GM12878 (cell line): Measurements from ENCODE around the gene SNPH. TPM values are rescaled to one million over a fixed set of nuclear protein-coding genes. Genes with fewer than 3 reads are reported as not detected.

ENCODE experiments used
- ATAC-seq: fragments of 200-7000 bp; cut with Tn5 transposase; 3 replicates; pipeline ENCODE4 v1.9.1; 2020; ENCODE audit warnings: mild to moderate bottlenecking, moderate library complexity
- BruUV-seq: library from RNA; stranded (reverse); fragments of 400-500 nt; replicated peaks from 2 replicates; lab custom pipeline; 2021; lab: Mats Ljungman, UMichigan
- CTCF ChIA-PET: fragments of 300-600 bp; sonication (Branson Sonifier 250); formaldehyde crosslinking; extraction: SDS; loops from one replicate; lab custom pipeline; 2021; ENCODE audit warnings: inconsistent platforms; lab: Yijun Ruan, JAX
- POLR2A ChIA-PET: fragments of 350-600 bp; formaldehyde crosslinking; extraction: SDS; loops from one replicate; lab custom pipeline; 2021; ENCODE audit warnings: inconsistent platforms; lab: Charles Lee
- RAD21 ChIA-PET: fragments of 300-600 bp; sonication (Branson Sonifier 250); formaldehyde crosslinking; loops from one replicate; lab custom pipeline; 2023; ENCODE audit warnings: antibody characterized with exemption; ENCODE audit not compliant: unreplicated experiment; lab: Charles Lee
- SMC1A ChIA-PET: fragments of 300-600 bp; sonication (Branson Sonifier 250); formaldehyde crosslinking; loops from one replicate; lab custom pipeline; 2023; ENCODE audit not compliant: unreplicated experiment, uncharacterized antibody; lab: Charles Lee
- DNase-seq: peaks from one replicate; pipeline ENCODE4 v3.0.0-alpha.2; 2011; ENCODE audit warnings: low read depth, low spot score
- FAIRE-seq: peaks from 3 replicates; lab custom pipeline; 2011; peaks lifted over from hg19 to GRCh38; lab: Jason Lieb, UNC
- H2AFZ ChIP-seq: 2 replicates; pipeline ENCODE4 v1.6.0; 2011; ENCODE audit warnings: low read depth, low read length, control low read depth; ENCODE audit not compliant: control insufficient read depth
- H3K27ac ChIP-seq: 2 replicates; pipeline ENCODE4 v1.5.1; 2011; ENCODE audit warnings: control low read depth; ENCODE audit not compliant: control insufficient read depth, insufficient read depth
- H3K27me3 ChIP-seq, 2 experiments: replicated peaks in 1 of 2; 2 replicates each; pipeline versions ENCODE4 v1.6.0 to v1.6.1; 2011; ENCODE audit warnings: low read length in 1 of 2; ENCODE audit not compliant: control insufficient read depth in 2 of 2, insufficient read depth in 2 of 2
- H3K36me3 ChIP-seq, 2 experiments: 2 replicates each; pipeline ENCODE4 v1.5.1; 2011; ENCODE audit warnings: low read length in 1 of 2; ENCODE audit not compliant: control insufficient read depth in 2 of 2, insufficient read depth in 2 of 2
- H3K4me1 ChIP-seq: 2 replicates; pipeline ENCODE4 v1.6.1; 2011; ENCODE audit warnings: mild to moderate bottlenecking, low read length, moderate library complexity, mixed read lengths; ENCODE audit not compliant: control insufficient read depth, insufficient read depth
- H3K4me2 ChIP-seq: 2 replicates; pipeline ENCODE4 v1.6.0; 2011; ENCODE audit warnings: control low read depth; ENCODE audit not compliant: control insufficient read depth, insufficient read depth
- H3K4me3 ChIP-seq: fragments of 200-600 bp; sonication (generic); 2 replicates; pipeline ENCODE4 v1.5.1; 2016
- H3K79me2 ChIP-seq: 2 replicates; pipeline ENCODE4 v1.6.0; 2011; ENCODE audit warnings: low read length; ENCODE audit not compliant: control insufficient read depth, insufficient read depth
- H3K9ac ChIP-seq: 2 replicates; pipeline ENCODE4 v1.8.0; 2011; ENCODE audit warnings: low read length, control low read depth, mixed read lengths; ENCODE audit not compliant: control insufficient read depth, insufficient read depth
- H3K9me3 ChIP-seq: replicated peaks from 3 replicates; pipeline ENCODE4 v1.5.1; 2011; ENCODE audit warnings: mild to moderate bottlenecking, low read length; ENCODE audit not compliant: control insufficient read depth, insufficient read depth
- H4K20me1 ChIP-seq: 2 replicates; pipeline ENCODE4 v1.6.0; 2011; ENCODE audit not compliant: control insufficient read depth, insufficient read depth
- BRCA1 ChIP-seq: IDR thresholded peaks from 2 replicates; pipeline ENCODE4 v1.6.1; 2011; ENCODE audit warnings: low read depth, low read length, improper control_type of control experiment
- ETV6 ChIP-seq, 2 experiments: fragments of 450-650 bp in 1 of 2; IDR thresholded peaks in 1 of 2; conservative IDR thresholded peaks in 1 of 2; 2 replicates each; pipeline ENCODE4 v1.6.1; 2014; ENCODE audit warnings: antibody characterized with exemption in 1 of 2, borderline replicate concordance in 1 of 2, low read depth in 1 of 2, mild to moderate bottlenecking in 1 of 2, moderate library complexity in 1 of 2
- MEF2B ChIP-seq: fragments of 450-650 bp; IDR thresholded peaks from 2 replicates; pipeline ENCODE4 v1.6.1; 2018; ENCODE audit warnings: mild to moderate bottlenecking, moderate library complexity; ENCODE audit not compliant: partially characterized antibody, poor library complexity, severe bottlenecking
- RB1 ChIP-seq: fragments of 450-650 bp; formaldehyde crosslinking; IDR thresholded peaks from 2 replicates; pipeline ENCODE4 v1.6.1; 2017; ENCODE audit warnings: mild to moderate bottlenecking, borderline replicate concordance
- SREBF2 ChIP-seq: IDR thresholded peaks from 2 replicates; pipeline ENCODE4 v1.6.1; 2012; ENCODE audit warnings: mild to moderate bottlenecking, low read length
- TBL1XR1 ChIP-seq: IDR thresholded peaks from 2 replicates; pipeline ENCODE4 v1.6.1; 2012; ENCODE audit warnings: low read depth, low read length, improper control_type of control experiment
- ZNF24 ChIP-seq: fragments of 450-650 bp; IDR thresholded peaks from 2 replicates; pipeline ENCODE4 v1.6.1; 2017; ENCODE audit warnings: antibody characterized with exemption, mild to moderate bottlenecking
- WGBS: methylation state at CpG from one replicate; pipeline ENCODE4 v1.1.6; 2016; ENCODE audit warnings: low lambda C conversion rate; ENCODE audit not compliant: insufficient replicate concordance, insufficient coverage; ENCODE audit errors: missing lambda C conversion rate; 5-methylcytosine and 5-hydroxymethylcytosine counted together
- in situ Hi-C: fragments of 300-500 bp; cut with MboI; formaldehyde crosslinking; loops from 9 replicates; pipeline ENCODE4 v1.14.3; 2018; ENCODE audit warnings: mixed read lengths
- intact Hi-C: fragments of 100-400 bp; cut with micrococcal nuclease; formaldehyde crosslinking; loops from one replicate; pipeline ENCODE4 v1.14.2; 2022; ENCODE audit not compliant: unreplicated experiment
- polyA plus RNA-seq, 11 experiments: library from polyadenylated mRNA; depleted of rRNA in 4 of 11; unstranded in 6 of 11; stranded (reverse) in 5 of 11; fragments of >200 nt; fragmentation: Nextera tagmentation in 4 of 11; fragmentation: Illumina TruSeq in 1 of 11; extraction: Ambion mirVana in 4 of 11; extraction: Trizol in 1 of 11; gene quantifications; 1 replicate in 1 of 11; 2 replicates in 10 of 11; pipeline versions ENCODE4 v1.2.1 to v1.2.3, GENCODE V29; 2011 to 2016; ENCODE audit warnings: inconsistent platforms in 2 of 11, missing spikeins in 2 of 11, low read depth in 1 of 11
- total RNA-seq, 4 experiments: library from RNA; depleted of rRNA in 3 of 4; stranded (reverse); fragments of >200 nt in 3 of 4; fragmentation: Illumina TruSeq in 1 of 4; extraction: Trizol in 1 of 4; gene quantifications; 2 replicates each; pipeline versions ENCODE4 v1.2.1 to v1.2.3, GENCODE V29; 2013 to 2021
- TF ChIP-seq, protein P1 (sequence below): fragments of 450-650 bp; IDR thresholded peaks from 2 replicates; pipeline ENCODE4 v1.6.1; 2017; ENCODE audit warnings: antibody characterized with exemption, mild to moderate bottlenecking, moderate library complexity
- TF ChIP-seq, protein P2 (sequence below): fragments of 450-650 bp; IDR thresholded peaks from 2 replicates; pipeline ENCODE4 v1.6.1; 2017; ENCODE audit warnings: mild to moderate bottlenecking, low read depth, inconsistent platforms; ENCODE audit not compliant: poor library complexity, severe bottlenecking
- TF ChIP-seq, protein P3 (sequence below): fragments of 450-650 bp; IDR thresholded peaks from 2 replicates; pipeline ENCODE4 v1.6.1; 2017; ENCODE audit warnings: mild to moderate bottlenecking, moderate library complexity

The SNPH gene
- total and polyA plus RNA-seq, 10 of the 15 experiments (the other 5 are each of a cell fraction or from before 2014, with no cell fraction given): 0.02 to 0.45 (median 0.34) TPM; not detected in 2

DNA sequence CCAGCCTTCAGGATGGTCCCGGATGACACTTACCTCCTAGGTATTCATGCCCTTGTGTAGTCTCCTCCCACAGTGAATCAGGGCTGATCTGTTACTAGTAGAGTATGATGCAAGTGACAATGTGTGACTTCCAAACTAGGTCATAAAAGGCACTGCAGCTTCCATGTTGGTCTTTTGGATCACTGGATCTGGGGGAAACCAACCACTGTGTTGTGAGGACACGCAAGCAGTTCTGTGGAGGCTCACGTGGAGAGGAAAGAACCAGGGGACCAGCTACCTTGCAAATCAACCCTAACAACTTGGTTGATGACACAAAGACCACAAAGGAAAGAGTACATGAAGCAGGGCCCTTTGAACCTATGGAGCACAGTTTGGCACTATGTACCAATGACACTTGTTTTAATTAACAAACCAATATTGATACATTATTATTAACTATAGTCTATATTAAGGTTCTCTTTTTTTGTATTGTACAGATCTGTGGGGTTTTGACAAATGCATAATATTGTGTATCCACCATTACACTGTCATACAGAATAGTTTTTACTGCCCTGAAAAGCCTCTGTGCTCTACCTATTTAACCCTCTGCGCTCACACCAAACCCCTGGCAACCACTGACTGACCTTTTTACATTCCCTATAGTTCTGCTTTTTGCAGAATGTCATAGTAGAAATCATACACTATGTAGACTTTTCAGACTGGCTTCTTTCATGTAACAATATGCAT, 79.1 kb downstream of the SNPH start:
- Histone ChIP-seq H3K4me3 (no peak overlapping the region), H3K9ac (no peak overlapping the region), H3K36me3 (no peaks in the 10 kb centered on the region; a peak in 1 of 4 replicates), H4K20me1 (no peaks in the 10 kb centered on the region; the same call in 1 of the 2 replicates), H3K4me1 (no peaks in the 10 kb centered on the region), H2AFZ (no peak overlapping the region), H3K27me3 (no peaks in the 10 kb centered on the region), H3K4me2 (no peak overlapping the region), H3K9me3 (no peaks in the 10 kb centered on the region; the same call in 2 of the 3 replicates), H3K27ac (no peak overlapping the region), H3K79me2 (no peaks in the 10 kb centered on the region)
- TF ChIP-seq, protein P1, sequence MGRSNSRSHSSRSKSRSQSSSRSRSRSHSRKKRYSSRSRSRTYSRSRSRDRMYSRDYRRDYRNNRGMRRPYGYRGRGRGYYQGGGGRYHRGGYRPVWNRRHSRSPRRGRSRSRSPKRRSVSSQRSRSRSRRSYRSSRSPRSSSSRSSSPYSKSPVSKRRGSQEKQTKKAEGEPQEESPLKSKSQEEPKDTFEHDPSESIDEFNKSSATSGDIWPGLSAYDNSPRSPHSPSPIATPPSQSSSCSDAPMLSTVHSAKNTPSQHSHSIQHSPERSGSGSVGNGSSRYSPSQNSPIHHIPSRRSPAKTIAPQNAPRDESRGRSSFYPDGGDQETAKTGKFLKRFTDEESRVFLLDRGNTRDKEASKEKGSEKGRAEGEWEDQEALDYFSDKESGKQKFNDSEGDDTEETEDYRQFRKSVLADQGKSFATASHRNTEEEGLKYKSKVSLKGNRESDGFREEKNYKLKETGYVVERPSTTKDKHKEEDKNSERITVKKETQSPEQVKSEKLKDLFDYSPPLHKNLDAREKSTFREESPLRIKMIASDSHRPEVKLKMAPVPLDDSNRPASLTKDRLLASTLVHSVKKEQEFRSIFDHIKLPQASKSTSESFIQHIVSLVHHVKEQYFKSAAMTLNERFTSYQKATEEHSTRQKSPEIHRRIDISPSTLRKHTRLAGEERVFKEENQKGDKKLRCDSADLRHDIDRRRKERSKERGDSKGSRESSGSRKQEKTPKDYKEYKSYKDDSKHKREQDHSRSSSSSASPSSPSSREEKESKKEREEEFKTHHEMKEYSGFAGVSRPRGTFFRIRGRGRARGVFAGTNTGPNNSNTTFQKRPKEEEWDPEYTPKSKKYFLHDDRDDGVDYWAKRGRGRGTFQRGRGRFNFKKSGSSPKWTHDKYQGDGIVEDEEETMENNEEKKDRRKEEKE: no peak
- TF ChIP-seq SREBF2 (no peak), ETV6 (conservative IDR thresholded peaks at IDR 0.05 in 1 of 2, IDR thresholded peaks at IDR 0.05 in 1 of 2; ENCODE audit: borderline replicate concordance in 1 of 2, low read depth in 1 of 2) (no peak), MEF2B (no peak), ZNF24 (no peak), TBL1XR1 (no peak), RB1 (no peak), BRCA1 (no peak)
- TF ChIP-seq, protein P2, sequence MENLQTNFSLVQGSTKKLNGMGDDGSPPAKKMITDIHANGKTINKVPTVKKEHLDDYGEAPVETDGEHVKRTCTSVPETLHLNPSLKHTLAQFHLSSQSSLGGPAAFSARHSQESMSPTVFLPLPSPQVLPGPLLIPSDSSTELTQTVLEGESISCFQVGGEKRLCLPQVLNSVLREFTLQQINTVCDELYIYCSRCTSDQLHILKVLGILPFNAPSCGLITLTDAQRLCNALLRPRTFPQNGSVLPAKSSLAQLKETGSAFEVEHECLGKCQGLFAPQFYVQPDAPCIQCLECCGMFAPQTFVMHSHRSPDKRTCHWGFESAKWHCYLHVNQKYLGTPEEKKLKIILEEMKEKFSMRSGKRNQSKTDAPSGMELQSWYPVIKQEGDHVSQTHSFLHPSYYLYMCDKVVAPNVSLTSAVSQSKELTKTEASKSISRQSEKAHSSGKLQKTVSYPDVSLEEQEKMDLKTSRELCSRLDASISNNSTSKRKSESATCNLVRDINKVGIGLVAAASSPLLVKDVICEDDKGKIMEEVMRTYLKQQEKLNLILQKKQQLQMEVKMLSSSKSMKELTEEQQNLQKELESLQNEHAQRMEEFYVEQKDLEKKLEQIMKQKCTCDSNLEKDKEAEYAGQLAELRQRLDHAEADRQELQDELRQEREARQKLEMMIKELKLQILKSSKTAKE: no peak
- TF ChIP-seq, protein P3, sequence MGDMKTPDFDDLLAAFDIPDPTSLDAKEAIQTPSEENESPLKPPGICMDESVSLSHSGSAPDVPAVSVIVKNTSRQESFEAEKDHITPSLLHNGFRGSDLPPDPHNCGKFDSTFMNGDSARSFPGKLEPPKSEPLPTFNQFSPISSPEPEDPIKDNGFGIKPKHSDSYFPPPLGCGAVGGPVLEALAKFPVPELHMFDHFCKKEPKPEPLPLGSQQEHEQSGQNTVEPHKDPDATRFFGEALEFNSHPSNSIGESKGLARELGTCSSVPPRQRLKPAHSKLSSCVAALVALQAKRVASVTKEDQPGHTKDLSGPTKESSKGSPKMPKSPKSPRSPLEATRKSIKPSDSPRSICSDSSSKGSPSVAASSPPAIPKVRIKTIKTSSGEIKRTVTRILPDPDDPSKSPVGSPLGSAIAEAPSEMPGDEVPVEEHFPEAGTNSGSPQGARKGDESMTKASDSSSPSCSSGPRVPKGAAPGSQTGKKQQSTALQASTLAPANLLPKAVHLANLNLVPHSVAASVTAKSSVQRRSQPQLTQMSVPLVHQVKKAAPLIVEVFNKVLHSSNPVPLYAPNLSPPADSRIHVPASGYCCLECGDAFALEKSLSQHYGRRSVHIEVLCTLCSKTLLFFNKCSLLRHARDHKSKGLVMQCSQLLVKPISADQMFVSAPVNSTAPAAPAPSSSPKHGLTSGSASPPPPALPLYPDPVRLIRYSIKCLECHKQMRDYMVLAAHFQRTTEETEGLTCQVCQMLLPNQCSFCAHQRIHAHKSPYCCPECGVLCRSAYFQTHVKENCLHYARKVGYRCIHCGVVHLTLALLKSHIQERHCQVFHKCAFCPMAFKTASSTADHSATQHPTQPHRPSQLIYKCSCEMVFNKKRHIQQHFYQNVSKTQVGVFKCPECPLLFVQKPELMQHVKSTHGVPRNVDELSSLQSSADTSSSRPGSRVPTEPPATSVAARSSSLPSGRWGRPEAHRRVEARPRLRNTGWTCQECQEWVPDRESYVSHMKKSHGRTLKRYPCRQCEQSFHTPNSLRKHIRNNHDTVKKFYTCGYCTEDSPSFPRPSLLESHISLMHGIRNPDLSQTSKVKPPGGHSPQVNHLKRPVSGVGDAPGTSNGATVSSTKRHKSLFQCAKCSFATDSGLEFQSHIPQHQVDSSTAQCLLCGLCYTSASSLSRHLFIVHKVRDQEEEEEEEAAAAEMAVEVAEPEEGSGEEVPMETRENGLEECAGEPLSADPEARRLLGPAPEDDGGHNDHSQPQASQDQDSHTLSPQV: no peak
- ChIA-PET CTCF (interaction anchor here (0.9 to 1.4 kb wide), 5 partner anchors 9 to 159 kb away, joined by 3 to 5 read pairs (median 3); no protein-coding TSS in a partner anchor), RAD21 (no interaction called here), SMC1A (interaction anchor here (1.0 kb wide), 1 partner anchor 90 kb away, joined by 4 read pairs; no protein-coding TSS in a partner anchor), POLR2A (interaction anchor here (1.5 kb wide), 1 partner anchor 21 kb away, joined by 3 read pairs; no protein-coding TSS in a partner anchor)
- no peak for FAIRE-seq
- in situ Hi-C loops: no loop called here
- 84% methylated on average over 4 of the region's 4 CpGs for WGBS
- no peak for ATAC-seq
- DNase-seq: no peak
- no TSS peak for BruUV-seq
- intact Hi-C loops: no loop called here
